Cardiac fibroblast (primary cell): ENCODE measurements around the gene ANKMY1.

Experiments used
- DNase-seq, 2 donors: peaks; one replicate each; pipeline versions ENCODE4 v3.0.0 to v3.0.0-alpha.2; 2010; ENCODE audit warnings: low read depth in 2 of 2
- H3K4me3 ChIP-seq, 2 donors: replicated peaks in 1 of 2; 1 replicate in 1 of 2; 2 replicates in 1 of 2; pipeline ENCODE4 v1.5.1; 2011; ENCODE audit warnings: low read depth in 2 of 2, low read length in 2 of 2, mild to moderate bottlenecking in 2 of 2, moderate library complexity in 1 of 2
- TF ChIP-seq, protein P1 (sequence below): IDR thresholded peaks from one replicate; pipeline ENCODE4 v1.5.1; 2011; ENCODE audit warnings: low read depth, mild to moderate bottlenecking, low read length, inconsistent platforms

Gene ANKMY1

GRCh38 chr2:240579771-240580614 lies 22.2 kb upstream of the ANKMY1 start:
- peak; percentile 94 for DNase-seq
- TF ChIP-seq, protein P1, sequence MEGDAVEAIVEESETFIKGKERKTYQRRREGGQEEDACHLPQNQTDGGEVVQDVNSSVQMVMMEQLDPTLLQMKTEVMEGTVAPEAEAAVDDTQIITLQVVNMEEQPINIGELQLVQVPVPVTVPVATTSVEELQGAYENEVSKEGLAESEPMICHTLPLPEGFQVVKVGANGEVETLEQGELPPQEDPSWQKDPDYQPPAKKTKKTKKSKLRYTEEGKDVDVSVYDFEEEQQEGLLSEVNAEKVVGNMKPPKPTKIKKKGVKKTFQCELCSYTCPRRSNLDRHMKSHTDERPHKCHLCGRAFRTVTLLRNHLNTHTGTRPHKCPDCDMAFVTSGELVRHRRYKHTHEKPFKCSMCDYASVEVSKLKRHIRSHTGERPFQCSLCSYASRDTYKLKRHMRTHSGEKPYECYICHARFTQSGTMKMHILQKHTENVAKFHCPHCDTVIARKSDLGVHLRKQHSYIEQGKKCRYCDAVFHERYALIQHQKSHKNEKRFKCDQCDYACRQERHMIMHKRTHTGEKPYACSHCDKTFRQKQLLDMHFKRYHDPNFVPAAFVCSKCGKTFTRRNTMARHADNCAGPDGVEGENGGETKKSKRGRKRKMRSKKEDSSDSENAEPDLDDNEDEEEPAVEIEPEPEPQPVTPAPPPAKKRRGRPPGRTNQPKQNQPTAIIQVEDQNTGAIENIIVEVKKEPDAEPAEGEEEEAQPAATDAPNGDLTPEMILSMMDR, result no peak
- no peak overlapping the region for H3K4me3 ChIP-seq

- no peak overlapping the region for H3K4me3 ChIP-seq
- DNase-seq, result no peak
- TF ChIP-seq, protein P1, result no peak
Observed at GRCh38 chr2:240579071-240579762, 21.4 kb upstream of the ANKMY1 start.

GRCh38 chr2:240578488-240578887 lies 20.7 kb upstream of the ANKMY1 start:
- TF ChIP-seq, protein P1, result no peak
- H3K4me3 ChIP-seq, result no peak overlapping the region
- DNase-seq, result no peak

GRCh38 chr2:240578110-240578450 lies 20.3 kb upstream of the ANKMY1 start:
- TF ChIP-seq, protein P1, result no peak
- no peak overlapping the region for H3K4me3 ChIP-seq
- DNase-seq, result no peak

DNA sequence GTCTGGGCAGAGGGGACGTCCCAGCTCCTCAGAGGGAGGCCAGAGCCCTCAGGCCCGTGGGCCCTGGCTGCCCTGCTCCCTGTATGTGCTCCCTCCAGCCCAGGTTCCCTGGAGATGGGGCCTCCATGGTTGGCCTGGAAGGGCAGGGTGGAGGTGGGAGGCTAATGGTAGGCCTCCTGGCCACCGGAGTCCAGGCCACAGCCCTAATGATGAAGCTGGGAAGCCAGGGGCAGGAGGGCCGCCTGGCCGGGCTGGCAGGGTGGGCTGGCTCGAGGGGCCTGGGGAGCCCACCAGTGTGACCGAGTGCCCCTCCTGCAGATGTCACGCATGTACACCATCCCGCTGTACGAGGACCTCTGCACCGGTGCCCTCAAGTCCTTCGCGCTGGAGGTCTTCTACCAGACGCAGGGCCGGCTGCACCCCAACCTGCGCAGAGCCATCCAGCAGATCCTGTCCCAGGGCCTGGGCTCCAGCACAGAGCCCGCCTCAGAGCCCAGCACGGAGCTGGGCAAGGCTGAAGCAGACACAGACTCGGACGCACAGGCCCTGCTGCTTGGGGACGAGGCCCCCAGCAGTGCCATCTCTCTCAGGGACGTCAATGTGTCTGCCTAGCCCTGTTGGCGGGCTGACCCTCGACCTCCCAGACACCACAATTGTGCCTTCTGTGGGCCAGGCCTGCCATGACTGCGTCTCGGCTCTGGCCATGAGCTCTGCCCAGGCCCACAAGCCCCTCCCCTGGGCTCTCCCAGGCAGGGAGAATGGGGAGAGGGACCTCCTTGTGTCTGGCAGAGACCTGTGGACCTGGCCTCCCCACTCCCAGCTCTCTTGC lies 19.7 kb upstream of the ANKMY1 start:
- TF ChIP-seq, protein P1, result no peak
- DNase-seq, result no peak
- no peak overlapping the region for H3K4me3 ChIP-seq

- no peak overlapping the region for H3K4me3 ChIP-seq
- no peak for DNase-seq
- TF ChIP-seq, protein P1, result no peak
Observed at GRCh38 chr2:240576436-240577205, 18.8 kb upstream of the ANKMY1 start.
